T-helper 1 cell treated with Interleukin-12 subunit alpha and Interleukin-12 subunit beta and Interleukin-4 antibody, amounts not matched to agents 30 μg/mL and 1 μg/mL, for 36 hours (primary cell): ENCODE data around the gene ZFP28.

Experiments used
- H3K27ac Mint-ChIP-seq: one replicate; pipeline ENCODE4 v1.8.0; 2021; ENCODE audit warnings: mild to moderate bottlenecking, mixed read lengths
- H3K27me3 Mint-ChIP-seq: one replicate; pipeline ENCODE4 v1.8.0; 2021; ENCODE audit warnings: low read depth, mixed read lengths
- H3K36me3 Mint-ChIP-seq: one replicate; pipeline ENCODE4 v1.8.0; 2021; ENCODE audit warnings: low read depth, mixed read lengths
- H3K4me1 Mint-ChIP-seq: one replicate; pipeline ENCODE4 v1.8.0; 2021; ENCODE audit warnings: low read depth, mixed read lengths
- H3K4me3 Mint-ChIP-seq: one replicate; pipeline ENCODE4 v1.8.0; 2021; ENCODE audit warnings: mild to moderate bottlenecking, moderate library complexity, mixed read lengths
- H3K9me3 Mint-ChIP-seq: one replicate; pipeline ENCODE4 v1.8.0; 2021; ENCODE audit warnings: mixed read lengths

Gene ZFP28

DNA sequence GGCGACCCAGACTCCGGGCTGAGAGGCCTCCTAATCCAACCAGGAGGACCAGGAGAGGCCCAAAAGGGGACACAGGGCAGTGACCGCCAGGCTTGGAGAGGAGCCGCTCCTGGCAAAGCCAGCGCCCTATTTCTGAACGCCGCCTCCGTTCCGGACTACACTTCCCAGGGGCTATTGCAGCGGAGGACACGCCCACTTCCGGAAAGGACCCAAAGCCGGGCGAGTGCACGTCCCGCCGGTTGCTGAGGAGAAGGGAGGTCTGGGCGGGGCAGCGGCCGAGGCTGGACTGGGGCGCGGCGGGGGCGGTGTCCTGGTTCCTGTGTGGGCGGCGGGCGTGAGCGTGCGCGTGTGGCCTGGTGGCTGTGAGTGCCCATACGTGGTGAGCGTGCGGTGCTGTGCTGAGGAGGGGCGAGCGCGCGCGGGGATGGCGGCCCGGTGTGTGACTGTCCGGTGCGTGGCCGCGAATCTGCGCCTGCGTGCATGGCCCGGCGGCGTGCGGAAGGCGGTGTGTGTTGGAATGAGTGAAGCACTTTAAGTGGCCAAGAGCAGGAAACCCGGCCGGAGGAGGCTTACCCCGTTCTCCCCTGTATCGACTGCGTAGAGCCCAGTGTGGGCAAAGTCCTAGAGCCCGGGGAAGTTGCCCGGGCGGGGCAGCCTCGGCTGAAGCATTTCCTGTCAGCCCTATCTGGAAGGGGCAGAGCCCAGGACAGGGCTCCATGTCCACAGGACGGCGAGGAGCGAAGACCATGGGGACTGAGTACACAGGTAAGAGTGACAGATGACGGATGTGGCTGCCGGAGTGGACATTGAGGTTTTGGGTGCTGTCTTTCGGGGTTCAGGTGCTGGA, 28.7 kb downstream of the ZFP28 start, which contains the start of gene ZNF470:
Gene ZNF470 (plus strand): TSS at position 195 of the 847 bp plus-strand sequence. CDS start 2,844 bp downstream, outside the sequence.
- Mint-ChIP-seq H3K9me3 (peaks cover 79% of the 10 kb centered on the region), H3K4me3 (peak within 1 kb of the TSS; percentile 92), H3K27ac (peak within 1 kb of the TSS; percentile 79), H3K36me3 (peaks cover 26% of the 10 kb centered on the region), H3K27me3 (no peaks in the 10 kb centered on the region), H3K4me1 (peaks cover 7% of the 10 kb centered on the region)

DNA sequence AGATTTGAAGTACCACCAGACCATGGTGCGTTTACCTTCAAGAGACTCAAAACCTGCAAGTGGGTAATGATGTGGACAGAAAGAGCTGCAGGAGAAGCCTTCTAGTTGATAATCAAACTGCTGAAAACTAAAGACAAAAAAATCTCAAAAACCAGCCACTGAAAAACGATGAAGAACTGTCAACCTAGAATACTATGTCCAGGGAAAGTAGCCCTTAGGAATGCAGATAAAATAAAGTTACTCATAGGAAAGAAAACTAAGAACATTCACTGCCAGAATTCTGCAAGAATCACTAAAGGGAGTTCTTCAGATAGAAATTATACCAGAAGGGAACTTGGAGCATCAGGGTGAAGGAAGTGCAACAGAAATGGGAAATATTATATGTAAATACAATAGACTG, 33.8 kb downstream of the ZFP28 start:
- peaks cover 51% of the 10 kb centered on the region for H3K36me3 Mint-ChIP-seq
- H3K27ac Mint-ChIP-seq, result no peak overlapping the region
- H3K4me1 Mint-ChIP-seq, result peaks cover 4% of the 10 kb centered on the region
- no peak overlapping the region for H3K4me3 Mint-ChIP-seq
- no peaks in the 10 kb centered on the region for H3K27me3 Mint-ChIP-seq
- peaks cover 85% of the 10 kb centered on the region for H3K9me3 Mint-ChIP-seq

DNA sequence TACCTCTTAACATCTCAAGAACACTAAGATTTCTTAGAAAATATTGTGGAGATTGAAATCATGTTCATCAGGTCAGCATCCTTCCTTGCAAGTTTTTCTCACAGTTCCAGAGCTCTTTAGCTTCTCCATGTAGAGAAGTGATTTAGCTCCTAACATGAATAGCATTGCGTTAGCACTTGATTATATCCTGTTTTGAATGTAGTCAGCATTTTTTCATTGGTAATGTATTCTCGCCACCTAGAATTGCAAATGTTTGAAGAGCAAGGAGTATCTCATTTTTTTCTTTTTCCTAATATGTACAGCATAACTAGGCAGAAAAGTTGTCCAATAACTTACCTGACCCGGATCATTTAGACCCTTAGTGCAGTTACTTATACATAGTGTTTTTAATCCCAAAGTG, 35.2 kb downstream of the ZFP28 start:
- Mint-ChIP-seq H3K4me3 (no peak overlapping the region), H3K9me3 (peaks cover 86% of the 10 kb centered on the region), H3K4me1 (no peaks in the 10 kb centered on the region), H3K27me3 (no peaks in the 10 kb centered on the region), H3K27ac (no peak overlapping the region), H3K36me3 (peaks cover 51% of the 10 kb centered on the region)

DNA sequence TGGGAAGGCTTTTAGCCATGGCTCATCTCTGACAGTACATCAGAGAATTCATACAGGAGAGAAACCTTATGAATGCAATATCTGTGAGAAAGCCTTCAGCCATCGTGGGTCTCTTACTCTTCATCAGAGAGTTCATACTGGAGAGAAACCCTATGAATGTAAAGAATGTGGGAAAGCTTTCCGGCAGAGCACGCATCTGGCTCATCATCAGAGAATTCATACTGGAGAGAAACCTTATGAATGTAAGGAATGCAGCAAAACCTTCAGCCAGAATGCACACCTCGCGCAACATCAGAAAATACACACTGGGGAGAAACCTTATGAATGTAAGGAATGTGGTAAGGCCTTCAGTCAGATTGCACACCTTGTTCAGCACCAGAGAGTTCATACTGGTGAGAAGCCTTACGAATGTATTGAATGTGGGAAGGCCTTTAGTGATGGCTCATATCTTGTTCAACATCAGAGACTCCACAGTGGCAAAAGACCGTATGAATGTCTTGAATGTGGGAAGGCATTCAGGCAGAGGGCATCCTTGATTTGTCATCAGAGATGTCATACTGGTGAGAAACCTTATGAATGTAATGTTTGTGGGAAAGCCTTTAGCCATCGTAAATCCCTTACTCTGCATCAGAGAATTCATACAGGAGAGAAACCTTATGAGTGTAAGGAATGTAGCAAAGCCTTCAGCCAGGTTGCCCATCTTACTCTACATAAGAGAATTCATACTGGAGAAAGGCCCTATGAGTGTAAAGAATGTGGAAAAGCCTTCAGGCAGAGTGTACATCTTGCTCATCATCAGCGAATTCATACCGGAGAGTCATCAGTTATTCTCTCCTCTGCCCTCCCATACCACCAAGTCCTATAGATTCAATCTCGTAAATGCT, 39.2 kb downstream of the ZFP28 start:
- H3K27ac Mint-ChIP-seq, result no peak overlapping the region
- no peaks in the 10 kb centered on the region for H3K27me3 Mint-ChIP-seq
- H3K9me3 Mint-ChIP-seq, result peaks cover 80% of the 10 kb centered on the region
- H3K4me3 Mint-ChIP-seq, result no peak overlapping the region
- H3K36me3 Mint-ChIP-seq, result peaks cover 36% of the 10 kb centered on the region
- no peaks in the 10 kb centered on the region for H3K4me1 Mint-ChIP-seq

DNA sequence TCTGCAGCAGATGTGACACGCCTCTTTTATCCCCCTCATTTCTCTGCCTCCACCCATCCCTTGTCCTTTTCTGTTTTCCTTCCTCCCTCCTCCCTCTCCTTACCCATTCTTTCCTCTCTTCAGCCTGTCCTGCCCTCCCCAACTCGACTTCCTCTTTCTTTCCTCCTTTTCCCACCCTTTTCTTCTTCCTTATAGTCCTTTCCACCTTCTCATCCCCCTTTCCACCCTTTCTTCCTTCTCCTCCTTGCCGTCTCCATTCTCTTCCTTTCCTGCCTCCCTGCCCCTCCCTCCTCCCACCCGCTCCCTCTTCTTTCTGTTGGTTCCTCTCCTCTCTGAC, 55.7 kb downstream of the ZFP28 start:
- Mint-ChIP-seq H3K4me3 (peak overlapping the region; percentile 92), H3K4me1 (peaks cover 12% of the 10 kb centered on the region)

DNA sequence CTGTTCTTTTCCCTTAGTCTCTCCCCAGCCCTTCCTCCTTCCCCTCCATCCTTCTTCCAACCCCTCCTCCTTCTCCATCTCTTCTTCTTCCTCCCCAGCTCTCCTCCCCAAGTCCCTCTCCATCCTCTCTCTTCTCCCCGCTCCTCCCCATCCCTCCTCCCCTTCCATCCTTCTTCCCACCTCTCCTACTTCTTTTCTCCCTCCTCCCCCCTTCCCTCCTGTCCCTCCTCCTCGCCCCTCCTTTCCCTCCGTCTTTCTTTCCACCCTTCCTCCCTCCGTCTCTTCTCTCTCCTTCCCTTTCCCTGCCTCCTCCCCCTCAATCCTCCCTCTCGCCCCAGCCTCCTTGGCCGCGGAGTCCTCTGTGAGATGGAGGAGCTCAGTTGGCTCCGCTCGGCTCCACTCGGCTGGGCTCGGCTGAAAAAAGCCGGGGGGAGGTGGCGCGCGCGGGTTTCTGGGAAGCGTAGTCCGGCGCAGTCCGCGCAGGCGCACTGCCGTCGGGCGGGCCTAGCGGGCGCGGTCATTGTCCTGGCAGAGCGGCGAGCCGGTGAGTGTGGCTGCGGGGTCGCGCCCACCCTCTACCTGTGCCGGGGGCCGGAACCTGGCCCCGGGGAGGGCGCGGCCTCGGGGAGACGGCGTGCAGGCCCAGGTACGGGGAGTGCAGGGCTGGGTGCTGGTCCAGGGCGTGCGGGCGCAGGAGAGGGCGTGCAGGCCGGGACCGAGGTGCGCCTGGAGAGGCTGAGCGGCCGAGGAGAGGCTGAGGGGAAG, 56.2 kb downstream of the ZFP28 start, which contains the start of gene ZNF71:
Gene ZNF71 (plus strand): TSS at position 520 of the 765 bp plus-strand sequence. CDS start 6,257 bp downstream, outside the sequence.
- H3K9me3 Mint-ChIP-seq, result peaks cover 61% of the 10 kb centered on the region

More for the DNA sequence above, 55.7 kb downstream of the ZFP28 start:
- Mint-ChIP-seq H3K27ac (peak overlapping the region; percentile 65), H3K36me3 (peaks cover 22% of the 10 kb centered on the region), H3K9me3 (peaks cover 63% of the 10 kb centered on the region), H3K27me3 (no peaks in the 10 kb centered on the region)

DNA sequence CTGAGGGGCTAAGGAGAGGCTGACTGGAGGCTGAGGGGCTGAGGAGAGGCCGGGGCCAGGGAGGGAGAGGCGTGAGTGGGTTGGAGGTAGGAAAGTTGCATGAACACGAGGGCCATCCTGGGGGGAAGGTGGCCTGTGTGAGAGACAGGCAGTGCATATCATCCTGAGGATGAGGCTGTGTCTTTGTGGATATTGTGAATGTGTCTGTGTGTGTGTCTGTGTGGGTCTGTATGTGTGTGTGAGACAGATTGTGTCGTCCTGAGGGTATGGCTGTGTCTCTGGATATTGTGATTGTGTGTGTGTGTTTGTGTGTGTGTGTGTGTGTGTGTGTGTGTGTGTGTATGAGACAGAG, 56.8 kb downstream of the ZFP28 start:
- Mint-ChIP-seq H3K27me3 (no peaks in the 10 kb centered on the region), H3K9me3 (peaks cover 57% of the 10 kb centered on the region), H3K4me1 (peaks cover 12% of the 10 kb centered on the region), H3K27ac (peak overlapping the region; percentile 81), H3K4me3 (peak overlapping the region; percentile 92), H3K36me3 (peaks cover 24% of the 10 kb centered on the region)

More for the DNA sequence above, 56.2 kb downstream of the ZFP28 start, which contains the start of gene ZNF71:
- Mint-ChIP-seq H3K4me3 (peak within 1 kb of the TSS; percentile 92), H3K27me3 (no peaks in the 10 kb centered on the region), H3K27ac (peak within 1 kb of the TSS; percentile 81), H3K4me1 (peaks cover 12% of the 10 kb centered on the region), H3K36me3 (peaks cover 22% of the 10 kb centered on the region)

DNA sequence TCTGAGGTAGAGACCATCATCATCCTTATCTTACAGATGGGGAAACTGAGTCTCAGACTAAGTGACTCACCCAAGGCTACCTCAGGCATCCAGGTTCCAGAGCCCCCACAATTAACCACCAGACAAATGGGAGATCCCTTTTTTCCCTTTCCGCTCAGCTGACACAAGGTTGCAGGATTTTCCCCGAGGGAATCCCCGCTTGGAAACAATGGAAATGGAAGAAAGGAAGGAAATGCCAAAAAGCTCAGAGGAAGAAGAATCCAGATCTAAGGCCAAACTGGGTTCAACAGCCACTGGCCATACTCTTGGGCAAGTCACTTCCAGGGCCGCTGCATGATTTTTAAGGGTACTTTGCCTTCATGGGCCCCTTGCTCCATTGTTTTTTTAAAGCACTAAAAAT, 57.9 kb downstream of the ZFP28 start:
- peaks cover 35% of the 10 kb centered on the region for H3K36me3 Mint-ChIP-seq
- H3K9me3 Mint-ChIP-seq, result peaks cover 61% of the 10 kb centered on the region
- H3K4me1 Mint-ChIP-seq, result peaks cover 12% of the 10 kb centered on the region
- H3K27me3 Mint-ChIP-seq, result no peaks in the 10 kb centered on the region
- no peak overlapping the region for H3K4me3 Mint-ChIP-seq
- no peak overlapping the region for H3K27ac Mint-ChIP-seq

DNA sequence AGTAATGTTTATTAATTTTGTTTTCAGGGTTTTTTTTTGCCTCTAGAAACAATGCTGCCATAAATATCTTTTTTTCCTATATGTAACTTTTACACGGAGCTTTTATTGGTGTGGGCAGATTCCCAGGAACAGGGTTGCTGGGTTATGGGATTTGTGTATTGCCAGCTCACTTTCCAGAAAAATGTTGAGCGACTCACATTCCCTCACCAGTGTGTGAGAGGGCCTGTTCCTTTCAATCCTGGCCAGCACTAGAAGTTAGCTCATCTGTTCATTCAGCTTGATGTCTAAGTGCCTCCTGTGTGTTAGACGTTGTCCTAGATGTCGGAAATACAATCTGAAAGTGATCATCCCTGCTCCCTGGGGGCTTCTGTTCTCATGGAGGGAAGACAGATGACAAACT, 58.9 kb downstream of the ZFP28 start:
- Mint-ChIP-seq H3K4me3 (no peak overlapping the region), H3K36me3 (peaks cover 43% of the 10 kb centered on the region)

DNA sequence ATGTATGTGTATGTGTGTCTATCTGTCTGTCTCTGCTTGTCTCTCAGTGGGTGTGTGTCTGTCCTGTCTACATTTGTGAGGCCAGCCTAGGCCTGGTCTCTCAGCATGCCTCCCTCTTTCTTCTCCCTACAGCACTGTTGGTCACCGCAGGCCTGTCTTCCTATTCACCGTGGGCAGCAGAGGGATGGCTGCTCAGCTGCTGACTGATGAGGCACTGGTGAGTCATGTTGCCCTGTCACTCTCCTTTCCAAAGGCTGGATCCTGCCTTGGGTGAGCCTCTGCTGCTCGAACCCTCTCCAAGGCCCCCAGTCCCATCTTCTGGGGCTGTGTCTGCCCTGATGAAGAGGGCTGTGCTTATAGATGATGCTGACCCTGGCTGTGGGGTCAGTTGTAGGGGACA, 62.6 kb downstream of the ZFP28 start:
- Mint-ChIP-seq H3K4me1 (no peaks in the 10 kb centered on the region), H3K4me3 (no peak overlapping the region), H3K27me3 (no peaks in the 10 kb centered on the region), H3K9me3 (peaks cover 63% of the 10 kb centered on the region), H3K27ac (no peak overlapping the region), H3K36me3 (peaks cover 52% of the 10 kb centered on the region)

More for the DNA sequence above, 58.9 kb downstream of the ZFP28 start:
- Mint-ChIP-seq H3K9me3 (peaks cover 59% of the 10 kb centered on the region), H3K27me3 (no peaks in the 10 kb centered on the region), H3K27ac (no peak overlapping the region), H3K4me1 (peaks cover 12% of the 10 kb centered on the region)

DNA sequence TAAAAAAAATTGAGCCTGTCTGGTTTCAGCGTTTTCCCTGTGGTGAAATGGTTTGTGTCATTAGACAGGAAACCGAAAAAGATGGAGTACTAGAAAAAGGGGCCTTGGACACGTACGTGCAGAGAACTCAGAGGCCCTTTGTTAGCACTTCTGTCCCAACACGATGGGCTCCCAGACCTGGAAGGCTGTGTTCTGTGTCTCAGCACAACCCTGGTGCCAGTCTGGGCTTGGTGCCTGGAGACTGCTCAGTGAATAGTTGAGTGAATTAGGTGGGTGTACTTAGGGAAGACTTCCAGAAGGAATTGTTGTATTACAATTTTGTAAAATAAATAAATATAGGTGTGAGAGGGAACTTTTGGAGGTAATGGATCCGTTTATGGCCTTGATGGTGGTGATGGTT, 65.1 kb downstream of the ZFP28 start:
- Mint-ChIP-seq H3K9me3 (peaks cover 62% of the 10 kb centered on the region), H3K27me3 (no peaks in the 10 kb centered on the region), H3K4me1 (no peaks in the 10 kb centered on the region), H3K4me3 (no peak overlapping the region), H3K27ac (no peak overlapping the region), H3K36me3 (peaks cover 44% of the 10 kb centered on the region)
